GM12873 (cell line): Measurements from ENCODE around the gene CLSTN2.

ENCODE experiments used
- TF ChIP-seq, protein P1 (sequence below): IDR thresholded peaks from 2 replicates; pipeline ENCODE4 v1.5.1; 2012; ENCODE audit warnings: low read depth, mild to moderate bottlenecking, moderate library complexity, low read length, control low read depth; ENCODE audit not compliant: insufficient read depth; ENCODE audit errors: missing control alignments

CLSTN2 gene

DNA sequence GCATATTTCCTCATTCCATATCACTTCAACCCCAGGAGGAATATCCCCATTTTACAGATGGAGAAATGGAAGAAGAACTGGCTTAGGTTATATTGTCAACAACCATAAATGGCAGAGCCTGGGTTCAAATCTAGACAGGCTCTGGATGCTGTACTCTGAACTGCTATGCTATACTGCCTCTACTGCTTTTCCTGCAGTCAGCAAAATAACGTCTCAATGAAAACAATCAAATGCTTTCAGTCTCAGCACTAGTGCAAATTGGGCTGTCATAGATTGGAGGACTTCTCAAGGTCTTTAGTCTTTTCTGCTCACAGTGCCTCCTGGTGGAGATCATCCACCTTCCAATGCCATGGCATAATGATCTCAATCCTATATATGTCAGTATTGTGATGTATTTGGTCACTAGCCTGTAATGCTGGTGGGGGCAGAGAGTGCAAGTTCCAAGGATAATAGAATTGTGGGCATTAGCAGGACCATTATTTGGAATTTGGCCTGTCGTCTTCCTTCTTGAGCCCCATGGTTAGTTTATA, 285.0 kb downstream of the CLSTN2 start:
- TF ChIP-seq, protein P1, sequence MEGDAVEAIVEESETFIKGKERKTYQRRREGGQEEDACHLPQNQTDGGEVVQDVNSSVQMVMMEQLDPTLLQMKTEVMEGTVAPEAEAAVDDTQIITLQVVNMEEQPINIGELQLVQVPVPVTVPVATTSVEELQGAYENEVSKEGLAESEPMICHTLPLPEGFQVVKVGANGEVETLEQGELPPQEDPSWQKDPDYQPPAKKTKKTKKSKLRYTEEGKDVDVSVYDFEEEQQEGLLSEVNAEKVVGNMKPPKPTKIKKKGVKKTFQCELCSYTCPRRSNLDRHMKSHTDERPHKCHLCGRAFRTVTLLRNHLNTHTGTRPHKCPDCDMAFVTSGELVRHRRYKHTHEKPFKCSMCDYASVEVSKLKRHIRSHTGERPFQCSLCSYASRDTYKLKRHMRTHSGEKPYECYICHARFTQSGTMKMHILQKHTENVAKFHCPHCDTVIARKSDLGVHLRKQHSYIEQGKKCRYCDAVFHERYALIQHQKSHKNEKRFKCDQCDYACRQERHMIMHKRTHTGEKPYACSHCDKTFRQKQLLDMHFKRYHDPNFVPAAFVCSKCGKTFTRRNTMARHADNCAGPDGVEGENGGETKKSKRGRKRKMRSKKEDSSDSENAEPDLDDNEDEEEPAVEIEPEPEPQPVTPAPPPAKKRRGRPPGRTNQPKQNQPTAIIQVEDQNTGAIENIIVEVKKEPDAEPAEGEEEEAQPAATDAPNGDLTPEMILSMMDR, result peak; percentile 60

DNA sequence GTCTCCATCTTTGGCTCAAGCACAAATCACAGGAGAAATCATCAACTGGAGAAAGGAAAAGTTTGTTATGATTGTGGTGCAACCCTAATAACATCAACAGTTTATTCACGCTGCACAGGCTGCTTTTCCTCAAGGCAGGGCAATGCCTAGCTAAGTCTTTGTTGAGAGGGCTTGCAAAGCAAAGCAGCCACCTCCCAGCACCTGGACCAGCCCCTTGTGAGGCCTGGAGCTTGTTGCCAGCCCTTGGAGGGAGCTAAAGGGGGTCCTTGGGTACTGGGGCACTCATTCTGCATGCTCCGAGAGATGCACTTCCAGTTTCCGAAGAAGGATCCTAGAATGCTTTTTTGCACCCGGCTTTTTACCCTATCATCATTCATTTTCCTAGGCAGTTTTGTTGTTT, 288.2 kb downstream of the CLSTN2 start:
- TF ChIP-seq, protein P1, result no peak

DNA sequence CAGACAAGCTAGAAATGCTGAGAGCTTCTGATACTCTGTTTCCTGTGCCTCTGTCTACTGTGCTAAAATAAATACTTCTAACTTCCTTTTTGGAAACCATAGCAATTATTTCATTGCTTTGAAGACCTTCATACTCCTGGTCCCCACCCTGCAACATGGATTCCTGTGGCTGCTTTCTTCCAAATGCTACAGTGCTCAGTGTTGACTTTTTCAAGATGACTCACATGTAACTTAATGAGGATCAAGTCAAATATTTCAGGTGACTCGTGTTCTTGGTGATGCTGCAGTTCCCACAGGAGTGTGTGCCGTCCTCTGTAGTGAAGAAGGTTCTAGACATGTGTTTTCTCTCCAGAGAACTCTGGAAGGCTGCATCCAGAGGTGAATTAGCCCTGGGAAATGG, 288.6 kb downstream of the CLSTN2 start:
- TF ChIP-seq, protein P1, result no peak

DNA sequence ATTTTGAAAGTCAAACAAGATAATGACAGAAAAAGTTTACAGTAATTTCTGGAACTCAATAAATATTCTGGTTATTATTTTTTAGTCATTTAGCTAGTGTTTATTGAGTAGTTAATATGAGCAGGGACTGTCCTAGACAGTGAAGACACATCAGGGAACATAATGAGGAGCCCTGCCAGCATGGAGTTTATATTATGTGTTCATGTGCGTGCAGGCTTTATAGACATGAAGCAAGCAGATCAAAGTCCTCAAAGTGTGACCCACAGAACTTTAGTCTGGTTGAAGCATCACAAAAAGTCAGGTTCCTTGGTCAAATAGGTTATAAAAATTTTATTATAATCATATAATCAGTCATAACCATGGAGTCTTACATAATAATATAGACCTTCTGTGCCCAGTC, 289.3 kb downstream of the CLSTN2 start:
- TF ChIP-seq, protein P1, result no peak

DNA sequence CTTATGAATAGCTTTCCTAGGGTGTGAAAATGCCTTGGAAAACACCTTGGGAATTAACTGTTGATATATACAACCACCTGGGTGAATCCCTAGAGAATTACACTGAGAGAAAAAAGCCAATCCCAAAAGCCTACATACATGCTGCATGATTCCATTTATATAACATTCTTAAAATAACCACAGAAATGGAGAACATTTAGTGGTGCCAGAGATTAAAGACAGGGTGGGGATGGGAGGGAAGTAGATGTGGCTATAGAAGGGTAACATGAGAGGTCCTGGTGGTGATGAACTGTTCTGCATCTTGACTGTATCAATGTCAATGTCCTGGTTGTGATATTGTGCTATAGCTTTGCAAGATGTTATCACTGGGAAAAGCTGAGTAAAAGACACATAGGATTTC, 291.0 kb downstream of the CLSTN2 start:
- TF ChIP-seq, protein P1, result no peak

DNA sequence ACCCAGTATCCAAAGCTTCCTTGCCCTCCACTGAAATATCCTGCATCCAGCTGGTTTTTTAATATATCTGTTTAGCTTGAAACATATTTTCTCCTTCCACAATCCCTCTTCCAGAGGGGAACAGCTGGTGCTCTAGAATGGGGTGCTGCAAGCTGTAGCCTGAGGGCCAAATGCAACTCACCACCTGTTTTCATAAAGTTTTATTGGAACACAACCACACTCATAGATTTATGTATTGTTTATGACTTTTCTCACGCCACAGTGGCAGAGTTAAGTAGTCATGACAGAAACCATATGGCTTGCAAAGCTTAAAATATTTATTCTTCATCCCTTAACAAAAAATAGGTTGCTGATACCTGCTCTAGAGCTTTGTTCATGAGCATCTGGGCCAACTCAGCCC, 298.7 kb downstream of the CLSTN2 start:
- TF ChIP-seq, protein P1, result no peak

DNA sequence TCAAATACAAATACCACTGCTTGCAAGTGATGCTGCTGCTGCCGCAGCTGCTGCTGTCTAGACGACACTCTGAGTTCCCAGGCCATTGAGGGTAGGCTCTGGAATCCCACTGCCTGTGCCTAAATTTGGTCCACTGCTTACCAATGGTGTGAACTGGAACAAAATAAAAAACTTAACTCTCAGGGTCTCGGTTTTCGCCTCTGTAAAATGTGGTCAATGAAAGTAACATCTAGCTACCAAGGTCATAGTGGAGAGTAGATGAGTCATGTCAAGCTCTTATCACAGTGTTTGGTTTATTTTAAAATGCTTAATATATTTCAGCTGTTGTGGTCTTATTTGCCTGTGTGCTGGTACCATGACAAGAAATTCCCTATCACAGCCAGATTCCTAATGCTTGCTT, 299.3 kb downstream of the CLSTN2 start:
- TF ChIP-seq, protein P1, result no peak

DNA sequence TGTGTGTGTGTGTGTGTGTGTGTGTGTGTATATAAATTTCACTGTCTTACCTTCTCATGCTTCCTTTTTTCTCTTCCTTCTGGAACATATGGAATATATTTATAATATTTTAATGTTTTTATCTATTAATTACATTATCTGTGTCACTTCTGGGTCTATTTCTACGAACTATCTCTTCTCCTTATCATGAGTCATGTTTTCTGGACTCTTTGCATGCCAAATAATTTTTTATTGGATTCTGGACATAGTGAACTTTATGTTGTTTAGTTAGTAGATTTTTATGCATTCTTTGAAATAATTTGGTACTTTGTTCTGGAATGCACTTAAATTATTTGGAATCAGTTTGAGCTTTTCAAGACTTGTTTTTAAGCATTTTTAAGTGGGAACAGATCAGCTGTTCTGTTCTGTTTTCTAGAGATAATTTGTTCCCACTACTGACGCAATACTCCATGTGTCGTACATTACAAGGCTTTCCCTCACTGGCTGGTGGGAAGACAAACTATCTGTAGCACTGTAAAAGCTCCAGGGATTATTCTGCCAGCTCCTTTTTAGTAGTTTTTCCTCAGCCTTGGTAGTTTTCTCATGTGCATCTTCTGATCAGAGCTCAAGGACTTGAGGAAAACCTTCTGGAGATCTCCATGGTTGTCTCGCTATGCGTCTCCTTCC, 302.0 kb downstream of the CLSTN2 start:
- TF ChIP-seq, protein P1, result no peak
